GM18867 (cell line): ENCODE measurements around the gene SRPK1.

Experiments
- ATAC-seq: cut with Tn5 transposase; IDR thresholded peaks from one replicate; pipeline ENCODE4 v1.9.1; 2021; ENCODE audit warnings: mild to moderate bottlenecking, moderate library complexity; ENCODE audit not compliant: unreplicated experiment

The SRPK1 gene

GRCh38 chr6:35903679-35904078, 17.2 kb downstream of the SRPK1 start:
- no peak for ATAC-seq

- ATAC-seq = no peak
These were observed 20.4 kb downstream of the SRPK1 start for GRCh38 chr6:35900448-35900847.

- ATAC-seq = no peak
These were observed 22.9 kb downstream of the SRPK1 start for GRCh38 chr6:35898003-35898402.

- ATAC-seq = no peak
These were observed 23.4 kb downstream of the SRPK1 start for GRCh38 chr6:35897486-35897885.

- no peak for ATAC-seq
These were observed 23.9 kb downstream of the SRPK1 start for GRCh38 chr6:35897036-35897435.

- ATAC-seq = no peak
These were observed 24.7 kb downstream of the SRPK1 start for GRCh38 chr6:35896228-35896627.

- ATAC-seq = no peak
These were observed 25.3 kb downstream of the SRPK1 start for GRCh38 chr6:35895560-35895959.

GRCh38 chr6:35894776-35895175, 26.1 kb downstream of the SRPK1 start:
- no peak for ATAC-seq

- ATAC-seq = no peak
These were observed 27.7 kb downstream of the SRPK1 start for GRCh38 chr6:35893246-35893645.

GRCh38 chr6:35892482-35892881, 28.4 kb downstream of the SRPK1 start:
- ATAC-seq = no peak

- ATAC-seq = no peak
These were observed 41.7 kb downstream of the SRPK1 start for GRCh38 chr6:35879151-35879550.

- ATAC-seq = no peak
These were observed 44.0 kb downstream of the SRPK1 start for GRCh38 chr6:35876902-35877301.

- ATAC-seq = no peak
These were observed 46.2 kb downstream of the SRPK1 start for GRCh38 chr6:35874730-35875129.

GRCh38 chr6:35859367-35859766, 61.5 kb downstream of the SRPK1 start:
- ATAC-seq = no peak

GRCh38 chr6:35857853-35858252, 63.0 kb downstream of the SRPK1 start:
- ATAC-seq = no peak

- ATAC-seq = no peak
These were observed 64.6 kb downstream of the SRPK1 start for GRCh38 chr6:35856250-35856649.

GRCh38 chr6:35852994-35853393, 67.9 kb downstream of the SRPK1 start:
- no peak for ATAC-seq

- ATAC-seq = no peak
These were observed 70.7 kb downstream of the SRPK1 start for GRCh38 chr6:35850208-35850607.

GRCh38 chr6:35844290-35844689, 76.6 kb downstream of the SRPK1 start:
- ATAC-seq = no peak

GRCh38 chr6:35842381-35842780, 78.5 kb downstream of the SRPK1 start:
- no peak for ATAC-seq

- no peak for ATAC-seq
These were observed 81.9 kb downstream of the SRPK1 start for GRCh38 chr6:35839019-35839418.

GRCh38 chr6:35833536-35833935, 87.4 kb downstream of the SRPK1 start:
- no peak for ATAC-seq

GRCh38 chr6:35831257-35832007, 89.5 kb downstream of the SRPK1 start:
- no peak for ATAC-seq
